HEK293 (cell line): ENCODE data around the gene RMND1.

Experiments used
- IKZF3 ChIP-seq: fragments of 450-650 bp; IDR thresholded peaks from 2 replicates; pipeline ENCODE4 v1.5.0; 2018; ENCODE audit warnings: missing biosample characterization, mild to moderate bottlenecking, missing genetic modification characterization, moderate library complexity
- KLF1 ChIP-seq: fragments of 450-650 bp; formaldehyde crosslinking; IDR thresholded peaks from 2 replicates; pipeline ENCODE4 v1.5.1; 2016; ENCODE audit warnings: missing biosample characterization, missing genetic modification characterization
- KLF10 ChIP-seq: fragments of 450-650 bp; IDR thresholded peaks from 2 replicates; pipeline ENCODE4 v1.5.1; 2018; ENCODE audit warnings: missing biosample characterization, mild to moderate bottlenecking, missing genetic modification characterization
- KLF16 ChIP-seq: fragments of 450-650 bp; formaldehyde crosslinking; IDR thresholded peaks from 2 replicates; pipeline ENCODE4 v1.5.1; 2017; ENCODE audit warnings: missing biosample characterization, missing genetic modification characterization
- OSR2 ChIP-seq: fragments of 450-650 bp; formaldehyde crosslinking; IDR thresholded peaks from 2 replicates; pipeline ENCODE4 v1.5.1; 2016; ENCODE audit warnings: missing biosample characterization, missing genetic modification characterization
- RBAK ChIP-seq: fragments of 450-650 bp; formaldehyde crosslinking; IDR thresholded peaks from 2 replicates; pipeline ENCODE4 v1.5.1; 2016; ENCODE audit warnings: missing biosample characterization, missing genetic modification characterization
- YY2 ChIP-seq: fragments of 450-650 bp; formaldehyde crosslinking; IDR thresholded peaks from 2 replicates; pipeline ENCODE4 v1.5.1; 2016; ENCODE audit warnings: missing biosample characterization, missing genetic modification characterization
- ZBTB21 ChIP-seq: fragments of 450-650 bp; formaldehyde crosslinking; IDR thresholded peaks from 2 replicates; pipeline ENCODE4 v1.5.1; 2017; ENCODE audit warnings: missing biosample characterization, missing genetic modification characterization
- ZFHX2 ChIP-seq: fragments of 450-650 bp; formaldehyde crosslinking; conservative IDR thresholded peaks from 2 replicates; pipeline ENCODE4 v1.5.1; 2016; ENCODE audit warnings: missing biosample characterization, missing genetic modification characterization
- ZIC2 ChIP-seq: fragments of 450-650 bp; formaldehyde crosslinking; IDR thresholded peaks from 2 replicates; pipeline ENCODE4 v1.5.1; 2016; ENCODE audit warnings: missing biosample characterization, missing genetic modification characterization
- ZNF132 ChIP-seq: fragments of 450-650 bp; formaldehyde crosslinking; IDR thresholded peaks from 2 replicates; pipeline ENCODE4 v1.5.1; 2017; ENCODE audit warnings: missing biosample characterization, missing genetic modification characterization, borderline replicate concordance
- ZNF138 ChIP-seq: fragments of 450-650 bp; formaldehyde crosslinking; IDR thresholded peaks from 2 replicates; pipeline ENCODE4 v1.5.1; 2016; ENCODE audit warnings: missing biosample characterization, missing genetic modification characterization, borderline replicate concordance
- ZNF140 ChIP-seq: fragments of 450-650 bp; formaldehyde crosslinking; IDR thresholded peaks from 2 replicates; pipeline ENCODE4 v1.5.1; 2016; ENCODE audit warnings: missing biosample characterization, missing genetic modification characterization
- ZNF157 ChIP-seq: fragments of 450-650 bp; formaldehyde crosslinking; IDR thresholded peaks from 2 replicates; pipeline ENCODE4 v1.5.1; 2016; ENCODE audit warnings: missing biosample characterization, missing genetic modification characterization
- ZNF302 ChIP-seq: fragments of 450-650 bp; formaldehyde crosslinking; IDR thresholded peaks from 2 replicates; pipeline ENCODE4 v1.5.1; 2016; ENCODE audit warnings: missing biosample characterization, missing genetic modification characterization, low read depth
- ZNF354C ChIP-seq: fragments of 450-650 bp; formaldehyde crosslinking; IDR thresholded peaks from 2 replicates; pipeline ENCODE4 v1.5.1; 2016; ENCODE audit warnings: missing biosample characterization, missing genetic modification characterization, low read depth, borderline replicate concordance
- ZNF404 ChIP-seq: fragments of 450-650 bp; formaldehyde crosslinking; IDR thresholded peaks from 2 replicates; pipeline ENCODE4 v1.5.1; 2017; ENCODE audit warnings: missing biosample characterization, missing genetic modification characterization
- ZNF433 ChIP-seq: fragments of 450-650 bp; formaldehyde crosslinking; IDR thresholded peaks from 2 replicates; pipeline ENCODE4 v1.5.1; 2016; ENCODE audit warnings: missing biosample characterization, missing genetic modification characterization, low read depth
- ZNF48 ChIP-seq: fragments of 450-650 bp; formaldehyde crosslinking; IDR thresholded peaks from 2 replicates; pipeline ENCODE4 v1.5.1; 2016; ENCODE audit warnings: missing biosample characterization, missing genetic modification characterization
- ZNF521 ChIP-seq: fragments of 450-650 bp; formaldehyde crosslinking; IDR thresholded peaks from 2 replicates; pipeline ENCODE4 v1.5.1; 2017; ENCODE audit warnings: missing biosample characterization, mild to moderate bottlenecking, missing genetic modification characterization
- ZNF529 ChIP-seq: fragments of 450-650 bp; formaldehyde crosslinking; IDR thresholded peaks from 2 replicates; pipeline ENCODE4 v1.5.1; 2017; ENCODE audit warnings: missing genetic modification characterization, missing biosample characterization; ENCODE audit not compliant: insufficient replicate concordance
- ZNF600 ChIP-seq: fragments of 450-650 bp; formaldehyde crosslinking; IDR thresholded peaks from 2 replicates; pipeline ENCODE4 v1.5.1; 2016; ENCODE audit warnings: missing biosample characterization, missing genetic modification characterization
- ZNF623 ChIP-seq: fragments of 450-650 bp; formaldehyde crosslinking; IDR thresholded peaks from 2 replicates; pipeline ENCODE4 v1.5.1; 2016; ENCODE audit warnings: missing biosample characterization, missing genetic modification characterization
- ZNF624 ChIP-seq: fragments of 450-650 bp; formaldehyde crosslinking; IDR thresholded peaks from 2 replicates; pipeline ENCODE4 v1.5.1; 2017; ENCODE audit warnings: missing biosample characterization, missing genetic modification characterization
- ZNF768 ChIP-seq: fragments of 450-650 bp; formaldehyde crosslinking; IDR thresholded peaks from 2 replicates; pipeline ENCODE4 v1.5.1; 2018; ENCODE audit warnings: missing biosample characterization, mild to moderate bottlenecking, missing genetic modification characterization
- ZNF792 ChIP-seq: fragments of 450-650 bp; formaldehyde crosslinking; IDR thresholded peaks from 2 replicates; pipeline ENCODE4 v1.5.1; 2016; ENCODE audit warnings: missing biosample characterization, missing genetic modification characterization
- TF ChIP-seq, protein P1 (sequence below): fragments of 450-650 bp; formaldehyde crosslinking; IDR thresholded peaks from 2 replicates; pipeline ENCODE4 v1.5.1; 2016; ENCODE audit warnings: missing biosample characterization, missing genetic modification characterization, low read depth
- TF ChIP-seq, protein P2 (sequence below): sonication (generic); formaldehyde crosslinking; IDR thresholded peaks from 2 replicates; pipeline ENCODE4 v1.8.1; 2022; ENCODE audit warnings: mild to moderate bottlenecking, moderate library complexity, missing genetic modification reagents
- TF ChIP-seq, protein P3 (sequence below): fragments of 450-650 bp; formaldehyde crosslinking; IDR thresholded peaks from 2 replicates; pipeline ENCODE4 v1.5.1; 2017; ENCODE audit warnings: missing biosample characterization, missing genetic modification characterization
- TF ChIP-seq, protein P4 (sequence below): fragments of 450-650 bp; formaldehyde crosslinking; IDR thresholded peaks from 2 replicates; pipeline ENCODE4 v1.5.1; 2016; ENCODE audit warnings: missing biosample characterization, missing genetic modification characterization
- TF ChIP-seq, protein P5 (sequence below): fragments of 450-650 bp; formaldehyde crosslinking; conservative IDR thresholded peaks from 2 replicates; pipeline ENCODE4 v1.5.1; 2016; ENCODE audit warnings: low read depth, missing biosample characterization, missing genetic modification characterization

The RMND1 gene

DNA sequence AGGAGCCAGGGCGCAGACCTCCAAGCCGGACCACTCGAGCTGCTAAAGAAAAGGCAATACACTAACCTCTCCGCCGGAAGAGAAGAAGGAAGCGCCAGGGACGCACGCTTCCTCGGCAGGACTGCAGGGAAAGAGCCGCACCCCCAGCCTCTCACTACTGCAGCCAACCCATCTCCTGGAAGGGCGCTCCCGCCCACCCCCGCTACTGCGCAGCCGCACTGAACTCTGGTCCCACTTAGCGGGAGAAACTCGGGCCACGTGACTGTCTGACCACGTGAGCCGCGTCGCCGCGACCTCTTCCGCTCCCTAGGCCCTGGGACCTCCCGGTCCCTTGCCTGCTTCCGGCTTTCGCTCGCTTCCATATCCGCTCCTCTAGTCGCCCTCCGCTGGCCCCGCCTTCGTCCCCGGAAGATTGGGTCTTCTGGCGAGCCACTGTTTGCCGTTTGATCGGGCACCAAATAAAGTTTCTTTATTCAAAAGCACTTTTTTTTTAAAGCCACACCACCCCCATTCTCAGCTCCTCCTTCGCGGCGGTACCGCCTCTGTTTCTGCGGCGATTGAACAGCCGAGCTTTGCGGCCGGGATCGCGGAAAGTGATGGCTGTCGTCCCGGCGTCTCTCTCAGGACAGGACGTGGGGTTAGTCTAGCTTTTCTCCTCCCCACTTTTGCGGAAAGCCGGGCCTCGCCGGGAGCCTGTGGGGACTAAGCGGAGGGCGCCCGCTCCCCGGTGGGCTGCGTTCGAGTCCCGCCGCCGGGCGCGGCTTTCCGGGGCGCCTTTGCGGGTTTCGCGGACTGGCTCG is at the start of gene RMND1 (continued):
- TF ChIP-seq, protein P1, sequence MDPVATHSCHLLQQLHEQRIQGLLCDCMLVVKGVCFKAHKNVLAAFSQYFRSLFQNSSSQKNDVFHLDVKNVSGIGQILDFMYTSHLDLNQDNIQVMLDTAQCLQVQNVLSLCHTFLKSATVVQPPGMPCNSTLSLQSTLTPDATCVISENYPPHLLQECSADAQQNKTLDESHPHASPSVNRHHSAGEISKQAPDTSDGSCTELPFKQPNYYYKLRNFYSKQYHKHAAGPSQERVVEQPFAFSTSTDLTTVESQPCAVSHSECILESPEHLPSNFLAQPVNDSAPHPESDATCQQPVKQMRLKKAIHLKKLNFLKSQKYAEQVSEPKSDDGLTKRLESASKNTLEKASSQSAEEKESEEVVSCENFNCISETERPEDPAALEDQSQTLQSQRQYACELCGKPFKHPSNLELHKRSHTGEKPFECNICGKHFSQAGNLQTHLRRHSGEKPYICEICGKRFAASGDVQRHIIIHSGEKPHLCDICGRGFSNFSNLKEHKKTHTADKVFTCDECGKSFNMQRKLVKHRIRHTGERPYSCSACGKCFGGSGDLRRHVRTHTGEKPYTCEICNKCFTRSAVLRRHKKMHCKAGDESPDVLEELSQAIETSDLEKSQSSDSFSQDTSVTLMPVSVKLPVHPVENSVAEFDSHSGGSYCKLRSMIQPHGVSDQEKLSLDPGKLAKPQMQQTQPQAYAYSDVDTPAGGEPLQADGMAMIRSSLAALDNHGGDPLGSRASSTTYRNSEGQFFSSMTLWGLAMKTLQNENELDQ = no peak
- TF ChIP-seq ZNF768 (tag by site-specific recombination) (peak; percentile 41; the same call in 1 of the 2 replicates), ZNF132 (tag by site-specific recombination) (no peak), ZNF600 (tag by site-specific recombination) (peak; percentile 70; the same call in 1 of the 2 replicates), YY2 (tag by site-specific recombination) (peak; percentile 42; the same call in 1 of the 2 replicates), ZNF354C (tag by site-specific recombination) (no peak), KLF1 (tag by site-specific recombination) (no peak), RBAK (tag by site-specific recombination) (no peak), ZBTB21 (tag by site-specific recombination) (peak; percentile 83), ZNF433 (no peak), ZNF302 (no peak), ZNF157 (tag by site-specific recombination) (no peak), ZNF404 (tag by site-specific recombination) (no peak), ZNF529 (tag by site-specific recombination) (no peak), ZNF792 (0 out of 2 replicates have a peak, but pooled peaks have one; percentile 28), ZNF521 (tag by site-specific recombination) (no peak), ZNF623 (0 out of 2 replicates have a peak, but pooled peaks have one; percentile 8), KLF10 (tag by site-specific recombination) (peak; percentile 100), ZNF138 (tag by site-specific recombination) (no peak), ZNF140 (tag by site-specific recombination) (no peak), ZFHX2 (tag by site-specific recombination) (peak; percentile 78), KLF16 (tag by site-specific recombination) (peak; percentile 94), IKZF3 (tag by site-specific recombination) (peak; percentile 79; the same call in 1 of the 2 replicates), ZIC2 (tag by site-specific recombination) (peak; percentile 45), ZNF48 (tag by site-specific recombination) (no peak), ZNF624 (tag by site-specific recombination) (no peak), OSR2 (tag by site-specific recombination) (peak; percentile 78)
- TF ChIP-seq, protein P2, sequence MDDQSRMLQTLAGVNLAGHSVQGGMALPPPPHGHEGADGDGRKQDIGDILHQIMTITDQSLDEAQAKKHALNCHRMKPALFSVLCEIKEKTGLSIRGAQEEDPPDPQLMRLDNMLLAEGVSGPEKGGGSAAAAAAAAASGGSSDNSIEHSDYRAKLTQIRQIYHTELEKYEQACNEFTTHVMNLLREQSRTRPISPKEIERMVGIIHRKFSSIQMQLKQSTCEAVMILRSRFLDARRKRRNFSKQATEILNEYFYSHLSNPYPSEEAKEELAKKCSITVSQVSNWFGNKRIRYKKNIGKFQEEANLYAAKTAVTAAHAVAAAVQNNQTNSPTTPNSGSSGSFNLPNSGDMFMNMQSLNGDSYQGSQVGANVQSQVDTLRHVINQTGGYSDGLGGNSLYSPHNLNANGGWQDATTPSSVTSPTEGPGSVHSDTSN = peak; percentile 77
- TF ChIP-seq, protein P3, sequence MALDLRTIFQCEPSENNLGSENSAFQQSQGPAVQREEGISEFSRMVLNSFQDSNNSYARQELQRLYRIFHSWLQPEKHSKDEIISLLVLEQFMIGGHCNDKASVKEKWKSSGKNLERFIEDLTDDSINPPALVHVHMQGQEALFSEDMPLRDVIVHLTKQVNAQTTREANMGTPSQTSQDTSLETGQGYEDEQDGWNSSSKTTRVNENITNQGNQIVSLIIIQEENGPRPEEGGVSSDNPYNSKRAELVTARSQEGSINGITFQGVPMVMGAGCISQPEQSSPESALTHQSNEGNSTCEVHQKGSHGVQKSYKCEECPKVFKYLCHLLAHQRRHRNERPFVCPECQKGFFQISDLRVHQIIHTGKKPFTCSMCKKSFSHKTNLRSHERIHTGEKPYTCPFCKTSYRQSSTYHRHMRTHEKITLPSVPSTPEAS (tag by site-specific recombination) = peak; percentile 30; the same call in 1 of the 2 replicates
- TF ChIP-seq, protein P4, sequence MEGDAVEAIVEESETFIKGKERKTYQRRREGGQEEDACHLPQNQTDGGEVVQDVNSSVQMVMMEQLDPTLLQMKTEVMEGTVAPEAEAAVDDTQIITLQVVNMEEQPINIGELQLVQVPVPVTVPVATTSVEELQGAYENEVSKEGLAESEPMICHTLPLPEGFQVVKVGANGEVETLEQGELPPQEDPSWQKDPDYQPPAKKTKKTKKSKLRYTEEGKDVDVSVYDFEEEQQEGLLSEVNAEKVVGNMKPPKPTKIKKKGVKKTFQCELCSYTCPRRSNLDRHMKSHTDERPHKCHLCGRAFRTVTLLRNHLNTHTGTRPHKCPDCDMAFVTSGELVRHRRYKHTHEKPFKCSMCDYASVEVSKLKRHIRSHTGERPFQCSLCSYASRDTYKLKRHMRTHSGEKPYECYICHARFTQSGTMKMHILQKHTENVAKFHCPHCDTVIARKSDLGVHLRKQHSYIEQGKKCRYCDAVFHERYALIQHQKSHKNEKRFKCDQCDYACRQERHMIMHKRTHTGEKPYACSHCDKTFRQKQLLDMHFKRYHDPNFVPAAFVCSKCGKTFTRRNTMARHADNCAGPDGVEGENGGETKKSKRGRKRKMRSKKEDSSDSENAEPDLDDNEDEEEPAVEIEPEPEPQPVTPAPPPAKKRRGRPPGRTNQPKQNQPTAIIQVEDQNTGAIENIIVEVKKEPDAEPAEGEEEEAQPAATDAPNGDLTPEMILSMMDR (tag by site-specific recombination) = no peak
- TF ChIP-seq, protein P5, sequence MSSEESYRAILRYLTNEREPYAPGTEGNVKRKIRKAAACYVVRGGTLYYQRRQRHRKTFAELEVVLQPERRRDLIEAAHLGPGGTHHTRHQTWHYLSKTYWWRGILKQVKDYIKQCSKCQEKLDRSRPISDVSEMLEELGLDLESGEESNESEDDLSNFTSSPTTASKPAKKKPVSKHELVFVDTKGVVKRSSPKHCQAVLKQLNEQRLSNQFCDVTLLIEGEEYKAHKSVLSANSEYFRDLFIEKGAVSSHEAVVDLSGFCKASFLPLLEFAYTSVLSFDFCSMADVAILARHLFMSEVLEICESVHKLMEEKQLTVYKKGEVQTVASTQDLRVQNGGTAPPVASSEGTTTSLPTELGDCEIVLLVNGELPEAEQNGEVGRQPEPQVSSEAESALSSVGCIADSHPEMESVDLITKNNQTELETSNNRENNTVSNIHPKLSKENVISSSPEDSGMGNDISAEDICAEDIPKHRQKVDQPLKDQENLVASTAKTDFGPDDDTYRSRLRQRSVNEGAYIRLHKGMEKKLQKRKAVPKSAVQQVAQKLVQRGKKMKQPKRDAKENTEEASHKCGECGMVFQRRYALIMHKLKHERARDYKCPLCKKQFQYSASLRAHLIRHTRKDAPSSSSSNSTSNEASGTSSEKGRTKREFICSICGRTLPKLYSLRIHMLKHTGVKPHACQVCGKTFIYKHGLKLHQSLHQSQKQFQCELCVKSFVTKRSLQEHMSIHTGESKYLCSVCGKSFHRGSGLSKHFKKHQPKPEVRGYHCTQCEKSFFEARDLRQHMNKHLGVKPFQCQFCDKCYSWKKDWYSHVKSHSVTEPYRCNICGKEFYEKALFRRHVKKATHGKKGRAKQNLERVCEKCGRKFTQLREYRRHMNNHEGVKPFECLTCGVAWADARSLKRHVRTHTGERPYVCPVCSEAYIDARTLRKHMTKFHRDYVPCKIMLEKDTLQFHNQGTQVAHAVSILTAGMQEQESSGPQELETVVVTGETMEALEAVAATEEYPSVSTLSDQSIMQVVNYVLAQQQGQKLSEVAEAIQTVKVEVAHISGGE = peak; percentile 97
